ENCODE data around the gene VPS9D1. TPM values are rescaled to one million over a fixed set of nuclear protein-coding genes. Genes with fewer than 3 reads are reported as not detected.

VPS9D1 gene
- total RNA-seq, 1 donor from 2014 or later, result 17.9 TPM

DNA sequence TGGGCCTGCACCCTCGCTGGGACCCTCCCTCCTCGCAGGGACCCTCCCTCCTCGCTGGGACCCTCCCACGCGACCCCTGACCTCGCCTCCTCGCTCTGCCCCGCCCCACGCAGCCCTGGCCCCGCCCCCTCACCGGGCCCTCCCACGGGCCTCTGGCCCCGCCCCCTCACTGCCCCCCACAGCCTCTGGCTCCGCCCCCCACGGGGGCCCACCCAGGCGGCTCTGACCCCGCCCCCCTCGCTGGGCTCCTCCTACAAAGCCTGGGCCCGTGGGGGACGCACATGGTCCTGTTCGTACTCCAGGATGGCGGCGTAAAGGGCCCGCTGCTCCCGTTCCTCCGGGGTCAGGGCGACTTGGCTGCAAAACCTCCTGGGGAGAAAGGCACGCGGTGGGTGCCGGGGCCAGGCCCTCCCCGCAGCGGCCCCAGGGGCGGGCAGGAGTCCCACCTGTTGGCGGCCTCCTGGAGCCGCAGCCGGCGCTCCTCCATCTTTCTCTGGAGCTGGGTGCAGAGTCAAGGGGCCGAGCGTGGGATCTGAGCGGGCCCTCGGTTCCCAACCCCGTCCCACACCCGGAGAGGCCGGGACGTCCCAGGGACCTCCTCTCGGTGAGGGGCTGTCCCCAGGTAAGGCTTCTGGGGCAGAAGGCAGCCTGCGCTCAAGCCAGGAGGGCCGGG, 9.0 kb downstream of the VPS9D1 start:
- Mint-ChIP-seq H3K9me3 (ENCODE audit: low read depth) (no peaks in the 10 kb centered on the region), H3K27me3 (no peaks in the 10 kb centered on the region), H3K4me1 (ENCODE audit: low read depth) (no peaks in the 10 kb centered on the region), H3K27ac (no peak overlapping the region), H3K4me3 (ENCODE audit: low read depth) (peak overlapping the region; percentile 68), H3K36me3 (ENCODE audit: insufficient read depth) (peaks cover 4% of the 10 kb centered on the region)
- no peak for DNase-seq (ENCODE audit: low spot score, unreplicated experiment)
- TF ChIP-seq CTCF (IDR thresholded peaks at IDR 0.05; ENCODE audit: unreplicated experiment), result no peak

DNA sequence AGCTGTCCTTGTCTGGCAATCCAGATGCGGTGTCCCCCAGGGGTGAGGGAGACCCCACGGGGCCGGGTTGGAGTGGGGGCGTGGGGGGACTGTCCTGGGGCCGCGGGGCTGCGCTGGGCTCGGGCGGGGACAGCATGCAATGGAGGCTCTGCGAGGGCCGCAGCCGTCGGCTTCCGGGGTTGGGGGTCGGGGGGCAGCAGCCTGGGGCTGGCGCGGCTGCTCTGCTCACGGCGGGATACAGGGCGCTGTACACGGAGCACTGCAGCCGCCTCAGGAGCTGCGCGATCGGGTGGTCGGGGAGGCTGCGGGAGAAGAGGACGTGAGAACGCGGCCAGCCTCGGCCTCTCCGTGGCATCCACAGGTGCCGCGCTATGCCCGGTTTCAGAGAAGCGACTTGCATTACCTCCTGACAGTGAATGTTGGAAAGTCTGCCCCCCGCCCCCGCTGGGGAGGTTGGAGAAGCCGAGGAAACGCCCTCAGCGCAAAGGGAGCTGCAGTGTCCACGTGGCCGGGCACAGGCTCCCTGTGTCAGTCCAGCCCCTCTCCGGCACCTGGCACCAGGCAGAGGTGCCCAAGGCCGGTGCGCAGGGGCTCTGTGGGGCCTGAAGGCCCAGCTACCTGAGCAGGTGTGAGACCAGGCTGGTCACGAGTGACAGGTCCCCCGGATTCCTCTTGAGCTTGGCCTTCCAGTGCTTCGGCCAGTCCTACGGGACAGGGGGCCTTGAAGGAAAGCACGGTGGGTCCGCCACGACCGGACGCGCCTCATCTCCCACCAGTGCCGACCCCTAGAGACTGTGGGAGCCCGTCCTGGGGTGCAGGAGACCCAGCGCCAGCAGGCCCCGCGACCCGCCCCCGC, 9.8 kb downstream of the VPS9D1 start:
- H3K4me3 Mint-ChIP-seq (ENCODE audit: low read depth), result no peak overlapping the region
- TF ChIP-seq CTCF (IDR thresholded peaks at IDR 0.05; ENCODE audit: unreplicated experiment), result no peak
- peaks cover under 1% of the 10 kb centered on the region for H3K27me3 Mint-ChIP-seq
- H3K4me1 Mint-ChIP-seq (ENCODE audit: low read depth), result no peaks in the 10 kb centered on the region
- peaks cover 4% of the 10 kb centered on the region for H3K36me3 Mint-ChIP-seq (ENCODE audit: insufficient read depth)
- no peaks in the 10 kb centered on the region for H3K9me3 Mint-ChIP-seq (ENCODE audit: low read depth)
- H3K27ac Mint-ChIP-seq, result no peak overlapping the region
- no peak for DNase-seq (ENCODE audit: low spot score, unreplicated experiment)

DNA sequence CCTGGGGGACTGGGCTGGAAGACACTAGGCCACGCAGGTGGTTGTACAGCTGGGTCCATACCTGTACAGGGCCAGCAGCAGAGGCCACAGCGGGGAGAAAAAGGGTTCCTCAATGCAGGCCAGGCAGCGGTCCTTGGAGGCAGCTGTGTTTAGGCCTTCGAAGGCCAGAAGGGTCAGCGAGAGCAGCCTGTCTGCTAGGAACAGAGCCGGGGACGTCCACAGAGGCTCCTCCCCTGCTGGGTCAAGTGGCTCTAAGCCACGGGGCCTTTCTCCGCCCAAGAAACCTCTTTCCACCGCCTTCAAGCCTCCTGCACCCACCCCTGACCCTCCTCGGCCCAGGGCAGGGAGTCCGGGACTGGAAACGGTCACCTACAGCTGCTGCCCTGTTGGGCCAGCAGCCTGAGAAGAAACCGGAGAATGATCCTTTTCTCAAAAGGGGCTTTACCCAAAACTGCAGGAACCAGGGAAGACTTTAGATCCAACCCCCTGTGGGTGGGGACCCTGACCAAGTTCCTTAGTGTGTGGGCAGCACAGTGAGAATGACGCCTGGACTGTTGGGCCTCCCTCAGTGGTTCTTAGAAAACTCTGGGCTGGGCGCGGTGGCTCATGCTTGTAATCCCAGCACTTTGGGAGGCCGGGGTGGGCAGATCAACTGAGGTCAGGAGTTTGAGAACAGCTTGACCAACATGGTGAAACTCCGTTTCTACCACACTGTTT, 10.8 kb downstream of the VPS9D1 start:
- peaks cover 2% of the 10 kb centered on the region for H3K4me1 Mint-ChIP-seq (ENCODE audit: low read depth)
- H3K36me3 Mint-ChIP-seq (ENCODE audit: insufficient read depth), result peaks cover 3% of the 10 kb centered on the region
- peaks cover 6% of the 10 kb centered on the region for H3K27me3 Mint-ChIP-seq
- no peaks in the 10 kb centered on the region for H3K9me3 Mint-ChIP-seq (ENCODE audit: low read depth)
- no peak overlapping the region for H3K27ac Mint-ChIP-seq
- no peak for DNase-seq (ENCODE audit: low spot score, unreplicated experiment)
- H3K4me3 Mint-ChIP-seq (ENCODE audit: low read depth), result no peak overlapping the region
- TF ChIP-seq CTCF (IDR thresholded peaks at IDR 0.05; ENCODE audit: unreplicated experiment), result no peak

DNA sequence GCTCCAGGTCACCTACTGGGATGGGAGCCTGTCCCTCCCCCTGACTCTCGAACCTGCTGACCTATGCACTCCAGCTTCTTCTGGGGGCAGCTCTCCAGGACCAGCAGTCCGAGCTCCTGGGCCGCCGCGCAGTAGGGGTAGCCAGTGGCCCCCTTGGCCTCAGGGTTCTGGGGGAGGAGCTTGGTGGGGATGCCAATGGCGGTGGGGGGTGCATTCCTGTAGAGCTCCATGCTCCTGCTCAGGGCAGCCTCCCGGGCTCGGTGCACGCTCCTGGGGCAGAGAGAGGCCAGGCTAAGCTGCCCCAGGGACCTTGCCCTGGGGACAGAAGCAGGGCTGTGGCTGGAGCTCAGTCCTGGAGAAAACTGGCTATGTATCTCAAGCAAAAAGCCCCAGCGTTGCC, 11.5 kb downstream of the VPS9D1 start:
- no peak overlapping the region for H3K4me3 Mint-ChIP-seq (ENCODE audit: low read depth)
- peaks cover 6% of the 10 kb centered on the region for H3K27me3 Mint-ChIP-seq
- DNase-seq (ENCODE audit: low spot score, unreplicated experiment), result no peak

More for the DNA sequence above, 11.5 kb downstream of the VPS9D1 start:
- Mint-ChIP-seq H3K4me1 (ENCODE audit: low read depth) (peaks cover 2% of the 10 kb centered on the region), H3K9me3 (ENCODE audit: low read depth) (no peaks in the 10 kb centered on the region), H3K36me3 (ENCODE audit: insufficient read depth) (no peaks in the 10 kb centered on the region), H3K27ac (no peak overlapping the region)
- TF ChIP-seq CTCF (IDR thresholded peaks at IDR 0.05; ENCODE audit: unreplicated experiment), result no peak

All from progenitor cell of endocrine pancreas (in vitro differentiated cells).